Activated T-cell treated with anti-CD3 and anti-CD28 coated beads, Interleukin-2, amount 50 U/mL, for 72 hours (primary cell): ENCODE data around the gene ITPKB. TPM values are rescaled to one million over a fixed set of nuclear protein-coding genes. Genes with fewer than 3 reads are reported as not detected.
A peak's percentile ranks its signal among the peaks of the same experiment; 100 is the strongest.
"Not testable (repeated sequence)": the region's sequence is repeated elsewhere in the genome, so short reads cannot be mapped to it uniquely, and the experiment has no call there.

ENCODE experiments used
- ATAC-seq, 2 donors: fragments of 150-1000 bp; cut with Tn5 transposase; replicated peaks in 1 of 2; 2 replicates each; pipeline ENCODE4 v1.10.0; 2021; ENCODE audit warnings: moderate library complexity in 2 of 2, mild to moderate bottlenecking in 1 of 2
- DNase-seq, 2 donors: peaks; one replicate each; pipeline ENCODE4 v3.0.0; 2021 to 2022; ENCODE audit warnings: mixed read lengths in 1 of 2
- H3K27ac Mint-ChIP-seq: one replicate; pipeline ENCODE4 v1.8.0; 2022; ENCODE audit warnings: mild to moderate bottlenecking, moderate library complexity, mixed read lengths
- H3K27me3 Mint-ChIP-seq: one replicate; pipeline ENCODE4 v1.8.0; 2022; ENCODE audit warnings: low read depth, mixed read lengths
- H3K36me3 Mint-ChIP-seq, 2 donors: one replicate each; pipeline ENCODE4 v1.8.0; 2022; ENCODE audit warnings: mixed read lengths in 2 of 2, mild to moderate bottlenecking in 1 of 2; ENCODE audit not compliant: insufficient read depth in 2 of 2
- H3K4me1 Mint-ChIP-seq: one replicate; pipeline ENCODE4 v1.8.0; 2022; ENCODE audit warnings: low read depth, mixed read lengths
- H3K4me3 Mint-ChIP-seq, 2 donors: one replicate each; pipeline ENCODE4 v1.8.0; 2022; ENCODE audit warnings: mild to moderate bottlenecking in 2 of 2, mixed read lengths in 2 of 2, moderate library complexity in 2 of 2
- H3K9me3 Mint-ChIP-seq, 2 donors: one replicate each; pipeline ENCODE4 v1.8.0; 2022; ENCODE audit warnings: mixed read lengths in 2 of 2
- total RNA-seq, 2 donors: library from RNA; stranded (reverse); gene quantifications; one replicate each; pipeline ENCODE4 v1.2.3, GENCODE V29; 2022

ITPKB gene
- total RNA-seq, 2 donors from 2014 or later, result 50.7 to 58.0 TPM

DNA sequence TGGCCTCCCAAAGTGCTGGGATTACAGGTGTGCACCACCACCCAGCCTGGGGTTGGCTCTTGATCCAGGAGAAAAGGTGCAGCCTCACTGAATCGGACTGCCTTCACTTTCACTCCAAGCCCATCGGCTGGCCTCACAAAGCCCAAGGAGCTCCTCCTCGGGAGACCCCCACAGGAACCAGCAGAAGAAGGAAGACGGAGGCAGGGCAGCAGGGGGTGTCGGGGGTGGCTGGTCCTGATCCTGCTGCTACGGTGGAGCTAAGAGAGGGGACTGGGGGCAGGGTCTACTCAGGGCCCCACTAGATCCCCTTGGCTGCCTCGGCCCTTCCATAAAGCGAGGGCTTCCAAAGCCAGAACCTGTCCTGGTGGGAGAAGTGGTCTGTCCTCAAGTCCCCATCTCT lies 96.7 kb downstream of the ITPKB start:
- H3K27me3 Mint-ChIP-seq, result no peaks in the 10 kb centered on the region
- H3K27ac Mint-ChIP-seq, result no peak overlapping the region
- H3K9me3 Mint-ChIP-seq, result no peaks in the 10 kb centered on the region
- peak overlapping the region in 1 of 2 donors; percentile 87 for H3K4me3 Mint-ChIP-seq
- peaks cover 4 to 24% of the 10 kb centered on the region in 2 donors for H3K36me3 Mint-ChIP-seq
- ATAC-seq, result no peak
- DNase-seq, result no peak
- peaks cover 52% of the 10 kb centered on the region for H3K4me1 Mint-ChIP-seq

DNA sequence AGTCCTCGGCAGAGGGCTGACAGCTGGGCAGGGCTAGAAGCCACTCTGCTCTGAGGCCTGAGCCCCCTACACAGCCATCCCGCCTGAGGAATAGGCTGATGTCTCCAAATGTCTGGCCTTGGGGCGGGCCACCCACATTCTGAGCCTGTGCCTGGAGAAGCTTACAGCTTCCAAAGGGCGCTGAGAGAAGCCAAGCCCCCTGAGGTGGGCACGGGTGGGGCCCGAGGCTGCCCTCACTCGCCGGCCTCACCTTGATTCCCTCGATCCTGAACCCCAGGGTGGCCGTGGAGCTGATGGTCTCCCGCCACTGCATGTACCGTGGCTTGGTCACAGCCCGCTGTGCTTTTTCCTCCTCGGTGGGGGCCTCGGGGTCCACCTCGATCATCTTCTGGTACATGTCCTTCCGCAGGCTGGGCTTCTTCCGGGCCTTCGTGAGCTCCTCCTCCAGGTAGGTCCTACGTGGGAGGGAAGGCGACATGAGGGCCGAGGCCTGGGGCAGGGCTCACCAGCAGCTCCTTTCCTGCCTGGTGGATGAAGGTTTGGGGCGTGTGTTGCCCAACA lies 97.3 kb downstream of the ITPKB start:
- H3K4me3 Mint-ChIP-seq, result no peak overlapping the region
- peaks cover 52% of the 10 kb centered on the region for H3K4me1 Mint-ChIP-seq
- H3K27ac Mint-ChIP-seq, result no peak overlapping the region
- H3K27me3 Mint-ChIP-seq, result no peaks in the 10 kb centered on the region
- DNase-seq, result no peak
- no peak for ATAC-seq
- no peaks in the 10 kb centered on the region for H3K9me3 Mint-ChIP-seq
- peaks cover 4 to 23% of the 10 kb centered on the region in 2 donors for H3K36me3 Mint-ChIP-seq

DNA sequence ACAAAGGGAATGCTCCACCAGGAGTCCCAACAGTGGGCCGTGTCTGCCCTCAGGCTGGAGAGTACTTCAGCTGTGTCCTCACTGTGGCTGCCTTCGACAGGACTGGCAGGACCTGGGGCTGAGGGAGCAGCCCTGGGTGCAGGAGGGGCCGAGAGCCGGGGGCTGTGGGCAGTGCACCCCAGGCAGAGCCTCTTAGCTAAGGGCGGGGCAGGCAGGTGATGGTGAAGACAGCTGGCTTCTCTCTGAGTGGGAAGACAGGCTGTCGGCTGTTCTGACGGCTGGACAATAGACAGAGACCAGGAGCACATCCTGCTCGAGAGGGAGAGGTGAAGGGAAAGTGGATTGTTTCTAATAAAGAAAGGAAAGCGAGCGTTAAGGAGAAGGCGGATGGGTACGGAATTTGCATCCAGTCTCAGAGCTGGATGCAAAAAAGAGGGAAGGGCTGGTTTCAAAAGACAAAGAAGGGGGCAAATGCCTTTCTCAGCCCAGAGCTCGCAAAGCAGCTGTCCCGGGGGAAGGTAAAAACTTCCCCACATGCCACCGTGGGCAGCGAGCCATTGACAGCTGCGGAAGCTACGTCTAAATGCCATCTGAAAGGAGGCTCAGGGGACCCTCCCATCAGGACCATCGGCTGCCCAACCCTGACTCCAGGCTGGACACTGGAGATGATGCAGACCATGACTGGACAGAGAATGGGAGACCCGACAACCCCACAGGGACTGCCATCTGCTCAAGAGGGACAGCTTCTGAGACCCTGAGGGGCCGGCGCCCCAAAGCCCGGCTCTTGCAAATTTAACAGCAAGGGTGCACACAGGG lies 98.6 kb downstream of the ITPKB start:
- no peak for DNase-seq
- Mint-ChIP-seq H3K4me3 (no peak overlapping the region), H3K9me3 (no peaks in the 10 kb centered on the region), H3K27me3 (no peaks in the 10 kb centered on the region), H3K27ac (peak overlapping the region; percentile 54), H3K4me1 (peaks cover 51% of the 10 kb centered on the region), H3K36me3 (peaks cover 5 to 19% of the 10 kb centered on the region in 2 donors)
- ATAC-seq, result no peak

DNA sequence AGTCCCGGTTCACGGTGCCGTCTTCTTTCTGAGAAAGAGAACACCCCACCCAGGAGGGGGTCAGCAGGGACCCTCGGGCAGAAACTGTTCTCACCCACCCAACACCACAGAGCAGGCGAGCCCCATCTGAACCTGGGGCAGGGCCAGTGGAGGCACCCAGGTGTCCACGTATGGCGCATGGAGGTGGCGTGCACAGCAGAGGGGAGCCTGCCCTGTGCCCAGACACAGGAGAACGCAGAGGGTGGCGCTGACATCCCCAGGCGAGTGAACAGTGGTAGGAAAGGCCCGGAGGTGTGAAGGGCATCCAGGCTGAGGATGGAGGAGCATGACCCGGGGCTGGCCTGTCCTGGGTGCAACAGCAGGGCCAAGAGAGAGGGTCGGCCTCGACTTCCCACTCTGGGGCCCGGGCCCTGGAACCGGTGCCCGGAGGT lies 99.4 kb downstream of the ITPKB start:
- Mint-ChIP-seq H3K4me1 (peaks cover 52% of the 10 kb centered on the region), H3K4me3 (no peak overlapping the region)

DNA sequence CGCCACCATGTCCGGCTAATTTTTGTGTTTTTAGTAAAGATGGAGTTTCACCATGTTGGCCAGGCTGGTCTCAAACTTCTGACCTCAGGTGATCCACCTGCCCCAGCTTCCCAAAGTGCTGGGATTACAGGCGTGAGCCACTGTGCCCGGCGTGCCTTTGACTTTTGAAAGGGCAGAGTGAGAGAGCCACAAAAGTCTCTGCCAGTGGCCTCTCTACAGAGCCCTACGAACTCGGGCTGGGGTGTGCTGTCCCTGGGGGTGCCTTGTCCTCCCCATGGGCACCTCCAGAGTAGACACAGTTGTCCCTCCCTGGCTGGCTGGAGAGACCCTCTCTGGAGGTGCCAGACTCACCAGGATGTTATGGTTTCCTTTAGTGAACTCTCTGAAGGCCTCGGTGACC lies 99.9 kb downstream of the ITPKB start:
- H3K9me3 Mint-ChIP-seq, H3K27me3 Mint-ChIP-seq, H3K4me3 Mint-ChIP-seq, DNase-seq, H3K27ac Mint-ChIP-seq, ATAC-seq: not testable (repeated sequence)
- H3K36me3 Mint-ChIP-seq, result peaks cover 7 to 25% of the 10 kb centered on the region in 2 donors
- H3K4me1 Mint-ChIP-seq, result peaks cover 52% of the 10 kb centered on the region

More for the DNA sequence above, 99.4 kb downstream of the ITPKB start:
- no peak for DNase-seq
- Mint-ChIP-seq H3K27ac (no peak overlapping the region), H3K9me3 (no peaks in the 10 kb centered on the region), H3K36me3 (peaks cover 7 to 23% of the 10 kb centered on the region in 2 donors), H3K27me3 (no peaks in the 10 kb centered on the region)
- no peak for ATAC-seq

DNA sequence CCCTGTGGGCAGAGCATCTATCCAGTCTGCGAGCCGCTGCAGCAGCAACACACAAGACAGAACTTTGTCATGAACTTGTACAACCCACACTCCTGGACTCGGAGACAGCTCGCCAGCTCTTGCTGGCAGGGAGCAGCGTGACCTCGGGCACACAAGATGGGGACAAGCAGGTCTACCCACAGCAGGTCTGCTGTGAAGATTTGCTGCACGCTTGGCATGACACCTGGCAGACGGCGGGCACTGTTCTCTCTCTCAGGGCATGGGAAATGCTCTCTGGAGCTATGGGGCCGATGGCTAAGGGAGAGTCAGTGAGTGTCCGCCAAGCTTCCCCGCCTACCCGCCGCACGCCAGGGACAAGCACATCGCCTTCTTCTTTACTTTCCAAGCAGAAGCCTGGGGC lies 100.5 kb downstream of the ITPKB start:
- Mint-ChIP-seq H3K4me1 (peaks cover 50% of the 10 kb centered on the region), H3K27me3 (no peaks in the 10 kb centered on the region), H3K4me3 (no peak overlapping the region), H3K27ac (no peak overlapping the region), H3K36me3 (peaks cover 7 to 25% of the 10 kb centered on the region in 2 donors), H3K9me3 (no peaks in the 10 kb centered on the region)
- DNase-seq, result no peak
- no peak for ATAC-seq

DNA sequence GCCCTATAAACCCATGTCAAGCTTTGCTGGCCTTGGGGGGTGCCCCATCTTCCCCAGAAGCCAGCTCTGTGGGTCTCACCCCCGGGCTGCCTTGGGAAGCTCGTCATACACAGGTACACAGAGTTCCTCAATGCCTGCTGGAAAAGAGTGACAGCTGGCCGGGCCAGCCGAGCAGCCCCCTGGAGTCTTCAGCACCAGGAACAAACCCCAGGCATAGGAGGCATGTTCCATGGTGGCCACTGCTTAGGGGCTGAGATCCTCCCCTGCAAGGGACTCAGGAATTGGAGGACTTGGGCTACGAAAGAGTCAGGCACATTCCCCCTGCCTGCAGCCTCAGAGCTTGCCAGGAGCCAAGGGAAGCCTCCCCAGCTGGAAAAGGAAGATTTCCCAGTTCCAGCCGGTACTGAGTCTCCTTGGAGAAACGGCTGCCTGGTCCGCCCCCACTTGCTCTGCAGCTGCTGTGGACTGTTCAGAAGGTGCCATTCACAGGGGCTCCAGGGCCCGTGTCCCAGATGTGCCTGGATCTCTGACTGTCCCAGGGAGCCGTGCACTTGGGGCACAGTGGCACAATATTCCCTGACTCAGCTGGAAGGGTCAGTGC lies 101.0 kb downstream of the ITPKB start:
- H3K4me3 Mint-ChIP-seq, result no peak overlapping the region
- ATAC-seq, result no peak
- no peak overlapping the region for H3K27ac Mint-ChIP-seq
- peaks cover 50% of the 10 kb centered on the region for H3K4me1 Mint-ChIP-seq
- peaks cover 7 to 23% of the 10 kb centered on the region in 2 donors for H3K36me3 Mint-ChIP-seq
- no peaks in the 10 kb centered on the region for H3K9me3 Mint-ChIP-seq
- no peak for DNase-seq
- no peaks in the 10 kb centered on the region for H3K27me3 Mint-ChIP-seq

DNA sequence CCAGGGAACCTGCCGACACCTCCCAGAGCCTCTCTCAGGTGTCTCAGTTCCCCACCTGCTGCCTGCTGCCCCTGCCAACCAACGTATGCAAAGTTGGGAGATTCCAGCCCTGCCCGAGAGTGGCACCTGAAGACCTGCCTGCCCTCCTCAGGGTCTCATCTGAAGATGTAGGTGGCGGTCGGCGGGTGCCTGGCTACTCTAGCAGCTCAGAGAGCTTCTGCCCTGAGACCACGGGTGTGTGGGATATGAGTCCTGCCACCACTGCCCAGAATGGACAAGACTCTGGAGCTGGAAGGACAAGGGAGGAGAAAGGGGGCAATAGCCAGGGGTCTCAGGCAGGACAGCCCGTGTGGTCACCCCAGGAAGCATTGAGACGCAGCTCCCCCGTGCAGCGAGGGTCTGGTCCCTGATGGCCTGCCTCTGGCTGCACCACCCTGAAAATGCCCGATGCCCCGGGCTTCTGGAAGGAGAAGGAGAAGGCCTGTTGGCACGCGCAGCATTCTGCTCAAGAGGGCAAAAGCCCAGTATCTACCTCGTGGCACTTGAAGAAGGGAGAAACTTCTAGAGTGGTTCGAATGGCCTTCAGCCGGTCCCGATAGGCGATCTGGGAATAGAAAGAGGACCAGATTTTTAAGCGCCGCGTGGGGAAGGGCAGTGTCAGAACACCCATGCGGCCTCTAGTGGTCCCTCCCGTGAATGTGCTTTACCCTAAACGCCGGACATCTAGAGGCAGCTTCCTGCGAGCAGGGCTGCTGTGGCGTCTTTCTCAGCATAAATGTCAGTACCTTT lies 101.7 kb downstream of the ITPKB start:
- Mint-ChIP-seq H3K9me3 (no peaks in the 10 kb centered on the region), H3K36me3 (peaks cover 7 to 24% of the 10 kb centered on the region in 2 donors), H3K4me3 (no peak overlapping the region), H3K27ac (no peak overlapping the region), H3K4me1 (peaks cover 52% of the 10 kb centered on the region), H3K27me3 (no peaks in the 10 kb centered on the region)
- ATAC-seq (no peak), DNase-seq (no peak)

DNA sequence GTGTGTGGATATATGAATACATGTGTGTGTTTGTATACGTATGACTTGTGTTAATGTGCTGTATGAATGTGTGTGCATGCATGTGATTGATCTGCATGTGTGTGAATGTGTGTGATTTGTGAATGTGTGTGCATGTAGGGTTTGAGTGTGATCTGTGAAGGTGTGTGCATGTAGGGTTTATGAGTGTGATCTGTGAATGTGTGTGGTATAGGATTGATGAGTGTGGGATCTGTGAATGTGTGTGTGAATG lies 102.3 kb downstream of the ITPKB start:
- Mint-ChIP-seq H3K4me3 (no peak overlapping the region), H3K4me1 (peaks cover 51% of the 10 kb centered on the region), H3K9me3 (no peaks in the 10 kb centered on the region), H3K27me3 (no peaks in the 10 kb centered on the region), H3K27ac (no peak overlapping the region), H3K36me3 (peaks cover 5 to 19% of the 10 kb centered on the region in 2 donors)
- no peak for DNase-seq
- no peak for ATAC-seq

DNA sequence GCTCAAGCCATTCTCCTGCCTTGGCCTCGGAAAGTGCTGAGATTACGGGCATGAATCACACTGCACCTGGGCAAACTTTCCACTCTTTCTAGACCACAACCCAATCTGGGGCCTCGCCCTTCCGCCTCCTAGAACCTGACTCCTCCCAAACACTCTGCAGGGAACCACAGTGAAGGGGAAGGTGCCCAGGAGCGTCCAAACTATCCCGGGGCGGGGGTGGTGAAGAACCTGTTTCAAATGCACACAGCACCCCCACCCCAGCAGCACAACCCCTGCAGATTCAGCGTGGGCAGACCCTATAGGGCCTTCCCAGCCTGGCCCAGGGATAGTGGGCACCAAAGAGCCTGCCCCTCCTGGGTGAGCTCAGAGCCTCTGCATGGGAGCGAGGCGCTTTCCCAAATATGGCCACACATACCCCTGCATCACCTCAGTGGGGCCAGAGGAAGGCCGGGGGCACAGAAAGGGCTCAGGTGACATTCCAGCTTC lies 103.6 kb downstream of the ITPKB start:
- Mint-ChIP-seq H3K4me1 (peaks cover 52% of the 10 kb centered on the region), H3K27me3 (no peaks in the 10 kb centered on the region), H3K9me3 (no peaks in the 10 kb centered on the region), H3K36me3 (peaks cover 5 to 19% of the 10 kb centered on the region in 2 donors), H3K27ac (peak overlapping the region; percentile 68), H3K4me3 (peak overlapping the region; percentile 58 to 70)
- DNase-seq (peak; percentile 39 to 47), ATAC-seq (peak; percentile 65 to 67)

DNA sequence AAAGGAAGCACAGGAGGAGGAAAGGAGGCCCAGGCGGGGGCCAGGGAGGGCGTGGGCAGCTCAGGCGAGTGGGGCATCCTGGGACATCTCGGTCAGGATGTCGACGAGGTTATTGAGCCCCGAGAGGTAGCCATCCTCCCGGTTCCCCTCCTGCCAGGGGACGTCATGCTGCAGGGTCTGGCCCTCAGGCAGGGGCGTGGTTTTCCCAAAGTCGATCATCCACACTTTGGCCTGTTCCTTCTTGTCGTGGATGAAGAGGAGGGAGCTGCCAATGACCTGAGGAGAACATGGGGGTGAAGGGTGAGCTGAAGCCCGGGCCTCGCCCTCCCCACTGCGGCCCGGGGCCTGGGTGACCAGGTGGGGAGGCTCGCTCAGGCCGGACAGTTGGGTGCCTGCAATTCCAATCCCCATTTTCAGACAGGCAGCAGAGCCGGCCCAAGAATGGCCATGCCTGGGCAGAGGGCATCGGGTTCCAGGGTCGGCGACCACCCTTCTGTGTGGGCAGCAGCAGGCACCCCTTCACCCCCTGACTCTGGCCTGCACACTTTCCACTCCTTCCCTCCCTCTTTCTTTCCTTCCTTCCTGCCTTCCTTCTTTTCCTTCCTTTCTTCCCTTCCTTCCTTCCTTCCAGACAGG lies 104.4 kb downstream of the ITPKB start:
- peaks cover 5 to 18% of the 10 kb centered on the region in 2 donors for H3K36me3 Mint-ChIP-seq
- peak overlapping the region; percentile 58 to 70 for H3K4me3 Mint-ChIP-seq
- ATAC-seq (no peak), DNase-seq (peak in 1 of 2 donors; percentile 1)
- H3K27ac Mint-ChIP-seq, result peak overlapping the region; percentile 68
- H3K4me1 Mint-ChIP-seq, result peaks cover 59% of the 10 kb centered on the region
- no peaks in the 10 kb centered on the region for H3K27me3 Mint-ChIP-seq
- no peaks in the 10 kb centered on the region for H3K9me3 Mint-ChIP-seq

DNA sequence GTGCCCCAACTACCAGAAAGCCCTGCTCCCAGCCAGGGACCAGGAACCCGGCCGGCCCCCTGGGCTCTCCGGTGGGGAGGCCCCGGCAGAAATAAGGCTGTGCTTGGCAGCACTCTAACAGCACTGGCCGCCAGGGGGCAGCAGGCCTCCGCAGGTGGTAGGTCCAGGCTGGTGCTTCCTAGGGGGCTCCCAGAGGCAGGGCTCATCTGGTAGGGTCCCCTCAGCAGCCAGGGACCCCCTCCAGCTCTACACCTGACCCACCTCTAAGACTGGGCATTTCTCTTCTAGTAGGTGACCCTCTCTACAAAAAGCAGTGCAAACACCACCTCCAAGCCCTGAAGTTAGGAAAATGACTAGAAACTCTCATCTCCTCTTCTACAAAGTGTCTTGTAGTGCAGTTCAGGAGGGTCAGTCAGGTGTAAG lies 104.9 kb downstream of the ITPKB start:
- Mint-ChIP-seq H3K36me3 (peaks cover 5 to 18% of the 10 kb centered on the region in 2 donors), H3K9me3 (no peaks in the 10 kb centered on the region), H3K27me3 (no peaks in the 10 kb centered on the region), H3K4me1 (peaks cover 59% of the 10 kb centered on the region), H3K27ac (peak overlapping the region; percentile 3), H3K4me3 (peak overlapping the region; percentile 5 to 21)
- peak; percentile 82 to 88 for DNase-seq
- ATAC-seq, result peak; percentile 78 to 83
